Measurements from ENCODE around the gene A2ML1.

A2ML1 gene

GRCh38 chr12:8906266-8907180 is 84.1 kb downstream of the A2ML1 start:
- Histone ChIP-seq H3K9me3 (ENCODE audit: insufficient read depth, low read length) (0 out of 2 replicates have a peak, but pooled peaks cover 4% of the 10 kb centered on the region), H3K9ac (ENCODE audit: low read length) (no peak overlapping the region), H3K4me1 (ENCODE audit: low read length) (peaks cover 33% of the 10 kb centered on the region), H4K20me1 (ENCODE audit: insufficient read depth, low read length) (no peaks in the 10 kb centered on the region), H2AFZ (ENCODE audit: low read depth, low read length) (no peak overlapping the region), H3K27ac (ENCODE audit: low read length) (no peak overlapping the region), H3K4me3 (ENCODE audit: low read length) (no peak overlapping the region), H3K36me3 (replicated peaks; ENCODE audit: low read depth, low read length) (no peaks in the 10 kb centered on the region), H3K4me2 (ENCODE audit: low read length) (no peak overlapping the region), H3K79me2 (ENCODE audit: low read length) (no peaks in the 10 kb centered on the region), H3K27me3 (ENCODE audit: low read depth, low read length) (no peaks in the 10 kb centered on the region)
- TF ChIP-seq, protein P1, sequence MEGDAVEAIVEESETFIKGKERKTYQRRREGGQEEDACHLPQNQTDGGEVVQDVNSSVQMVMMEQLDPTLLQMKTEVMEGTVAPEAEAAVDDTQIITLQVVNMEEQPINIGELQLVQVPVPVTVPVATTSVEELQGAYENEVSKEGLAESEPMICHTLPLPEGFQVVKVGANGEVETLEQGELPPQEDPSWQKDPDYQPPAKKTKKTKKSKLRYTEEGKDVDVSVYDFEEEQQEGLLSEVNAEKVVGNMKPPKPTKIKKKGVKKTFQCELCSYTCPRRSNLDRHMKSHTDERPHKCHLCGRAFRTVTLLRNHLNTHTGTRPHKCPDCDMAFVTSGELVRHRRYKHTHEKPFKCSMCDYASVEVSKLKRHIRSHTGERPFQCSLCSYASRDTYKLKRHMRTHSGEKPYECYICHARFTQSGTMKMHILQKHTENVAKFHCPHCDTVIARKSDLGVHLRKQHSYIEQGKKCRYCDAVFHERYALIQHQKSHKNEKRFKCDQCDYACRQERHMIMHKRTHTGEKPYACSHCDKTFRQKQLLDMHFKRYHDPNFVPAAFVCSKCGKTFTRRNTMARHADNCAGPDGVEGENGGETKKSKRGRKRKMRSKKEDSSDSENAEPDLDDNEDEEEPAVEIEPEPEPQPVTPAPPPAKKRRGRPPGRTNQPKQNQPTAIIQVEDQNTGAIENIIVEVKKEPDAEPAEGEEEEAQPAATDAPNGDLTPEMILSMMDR (IDR thresholded peaks at IDR 0.05; ENCODE audit: low read depth, low read length), result no peak
- TF ChIP-seq EZH2phosphoT487 (IDR thresholded peaks at IDR 0.05; ENCODE audit: low read depth), result no peak

- 0 out of 2 replicates have a peak, but pooled peaks cover 3% of the 10 kb centered on the region for H3K9me3 ChIP-seq (ENCODE audit: insufficient read depth, low read length)
- peaks cover 31% of the 10 kb centered on the region for H3K4me1 ChIP-seq (ENCODE audit: low read length)
- no peaks in the 10 kb centered on the region for H3K27me3 ChIP-seq (ENCODE audit: low read depth, low read length)
- no peak overlapping the region for H3K4me2 ChIP-seq (ENCODE audit: low read length)
- no peak overlapping the region for H3K9ac ChIP-seq (ENCODE audit: low read length)
- no peaks in the 10 kb centered on the region for H3K79me2 ChIP-seq (ENCODE audit: low read length)
- no peak overlapping the region for H3K27ac ChIP-seq (ENCODE audit: low read length)
- H3K4me3 ChIP-seq (ENCODE audit: low read length), result no peak overlapping the region
- no peaks in the 10 kb centered on the region for H4K20me1 ChIP-seq (ENCODE audit: insufficient read depth, low read length)
- H2AFZ ChIP-seq (ENCODE audit: low read depth, low read length), result no peak overlapping the region
- TF ChIP-seq, protein P1 (IDR thresholded peaks at IDR 0.05; ENCODE audit: low read depth, low read length), result no peak
- TF ChIP-seq EZH2phosphoT487 (IDR thresholded peaks at IDR 0.05; ENCODE audit: low read depth), result no peak
- no peaks in the 10 kb centered on the region for H3K36me3 ChIP-seq (replicated peaks; ENCODE audit: low read depth, low read length)
Observed at GRCh38 chr12:8907513-8907912, 85.1 kb downstream of the A2ML1 start.

GRCh38 chr12:8909752-8910151 is 87.3 kb downstream of the A2ML1 start:
- no peaks in the 10 kb centered on the region for H3K27me3 ChIP-seq (ENCODE audit: low read depth, low read length)
- no peak for TF ChIP-seq EZH2phosphoT487 (IDR thresholded peaks at IDR 0.05; ENCODE audit: low read depth)
- TF ChIP-seq, protein P1 (IDR thresholded peaks at IDR 0.05; ENCODE audit: low read depth, low read length), result no peak
- no peak overlapping the region for H2AFZ ChIP-seq (ENCODE audit: low read depth, low read length)
- no peaks in the 10 kb centered on the region for H3K9me3 ChIP-seq (ENCODE audit: insufficient read depth, low read length)
- no peaks in the 10 kb centered on the region for H4K20me1 ChIP-seq (ENCODE audit: insufficient read depth, low read length)
- no peak overlapping the region for H3K27ac ChIP-seq (ENCODE audit: low read length)
- H3K4me3 ChIP-seq (ENCODE audit: low read length), result no peak overlapping the region
- H3K4me2 ChIP-seq (ENCODE audit: low read length), result no peak overlapping the region
- H3K9ac ChIP-seq (ENCODE audit: low read length), result no peak overlapping the region
- H3K79me2 ChIP-seq (ENCODE audit: low read length), result no peaks in the 10 kb centered on the region
- no peaks in the 10 kb centered on the region for H3K36me3 ChIP-seq (replicated peaks; ENCODE audit: low read depth, low read length)
- peaks cover 16% of the 10 kb centered on the region for H3K4me1 ChIP-seq (ENCODE audit: low read length)

- Histone ChIP-seq H3K9me3 (ENCODE audit: insufficient read depth, low read length) (no peaks in the 10 kb centered on the region), H3K79me2 (ENCODE audit: low read length) (no peaks in the 10 kb centered on the region), H3K36me3 (replicated peaks; ENCODE audit: low read depth, low read length) (no peaks in the 10 kb centered on the region), H4K20me1 (ENCODE audit: insufficient read depth, low read length) (no peaks in the 10 kb centered on the region), H3K4me2 (ENCODE audit: low read length) (no peak overlapping the region), H2AFZ (ENCODE audit: low read depth, low read length) (no peak overlapping the region), H3K4me1 (ENCODE audit: low read length) (peaks cover 18% of the 10 kb centered on the region), H3K27me3 (ENCODE audit: low read depth, low read length) (0 out of 2 replicates have a peak, but pooled peaks cover 4% of the 10 kb centered on the region), H3K27ac (ENCODE audit: low read length) (no peak overlapping the region), H3K4me3 (ENCODE audit: low read length) (no peak overlapping the region), H3K9ac (ENCODE audit: low read length) (no peak overlapping the region)
- TF ChIP-seq, protein P1 (IDR thresholded peaks at IDR 0.05; ENCODE audit: low read depth, low read length), result no peak
- no peak for TF ChIP-seq EZH2phosphoT487 (IDR thresholded peaks at IDR 0.05; ENCODE audit: low read depth)
Observed at GRCh38 chr12:8911606-8912268, 89.3 kb downstream of the A2ML1 start.
